Heart right ventricle (tissue), 16 donors: ENCODE data around the gene DEFB123. TPM values are rescaled to one million over a fixed set of nuclear protein-coding genes. Genes with fewer than 3 reads are reported as not detected.

ENCODE experiments used
- ATAC-seq, 8 donors: fragments of 200-7000 bp; cut with Tn5 transposase; one replicate each; pipeline ENCODE4 v1.9.1; 2020; ENCODE audit warnings: mild to moderate bottlenecking in 8 of 8, moderate library complexity in 8 of 8, moderate number of reproducible peaks in 1 of 8
- DNase-seq, 2 donors: peaks; one replicate each; pipeline ENCODE4 v3.0.0-alpha.2; 2020
- H3K27ac ChIP-seq, 10 donors: fragments of 200-600 bp; sonication (generic) in 2 of 10; one replicate each; pipeline versions ENCODE4 v1.5.0 to v1.8.0; 2020 to 2022; ENCODE audit warnings: mild to moderate bottlenecking in 3 of 10
- H3K27me3 ChIP-seq, 7 donors: fragments of 200-600 bp; one replicate each; pipeline ENCODE4 v1.8.0; 2021 to 2022; ENCODE audit warnings: mild to moderate bottlenecking in 2 of 7
- H3K36me3 ChIP-seq, 9 donors: fragments of 200-600 bp; sonication (generic) in 1 of 9; one replicate each; pipeline versions ENCODE4 v1.5.0 to v1.8.0; 2020 to 2022; ENCODE audit warnings: mild to moderate bottlenecking in 2 of 9
- H3K4me1 ChIP-seq, 9 donors: fragments of 200-600 bp; sonication (generic) in 1 of 9; one replicate each; pipeline versions ENCODE4 v1.5.0 to v1.8.0; 2020 to 2022; ENCODE audit warnings: mild to moderate bottlenecking in 4 of 9
- H3K4me3 ChIP-seq, 10 donors: fragments of 200-600 bp; sonication (generic) in 2 of 10; one replicate each; pipeline versions ENCODE4 v1.5.0 to v1.8.0; 2020 to 2022; ENCODE audit warnings: mild to moderate bottlenecking in 7 of 10, moderate library complexity in 2 of 10
- H3K9me3 ChIP-seq, 11 donors: fragments of 200-600 bp in 10 of 11; sonication (generic) in 2 of 11; one replicate each; pipeline versions ENCODE4 v1.5.0 to v1.8.0; 2013 to 2022; ENCODE audit warnings: mild to moderate bottlenecking in 2 of 11, control low read depth in 1 of 11, moderate library complexity in 1 of 11
- CTCF ChIP-seq, 9 donors: fragments of 200-600 bp; sonication (generic) in 2 of 9; IDR thresholded peaks; one replicate each; pipeline versions ENCODE4 v1.5.0 to v1.8.0; 2021 to 2022; ENCODE audit warnings: antibody characterized with exemption in 9 of 9, mild to moderate bottlenecking in 5 of 9, moderate library complexity in 1 of 9
- WGBS, 2 donors: extraction: QIAGEN DNeasy Blood & Tissue Kit; methylation state at CpG; one replicate each; pipeline ENCODE4 v1.1.7; 2013; ENCODE audit warnings: inconsistent platforms in 1 of 2; 5-methylcytosine and 5-hydroxymethylcytosine counted together
- intact Hi-C, 10 donors: fragments of 100-400 bp; cut with DNase I; formaldehyde crosslinking; loops; one replicate each; pipeline versions ENCODE4 v1.11.1 to v1.14.2; 2022
- polyA plus RNA-seq, 2 donors: library from polyadenylated mRNA; stranded (reverse); fragments of 200-250 nt; gene quantifications; one replicate each; pipeline ENCODE4 v1.2.3, GENCODE V29; 2013
- total RNA-seq, 10 donors: library from RNA; stranded (reverse); fragmentation: NEBNext Ultra II Directional in 3 of 10; extraction: Animal tissue kit (Norgen Biotek cat#: 25700) in 3 of 10; gene quantifications; one replicate each; pipeline versions ENCODE4 v1.2.1 to v1.2.4, GENCODE V29; 2021 to 2023
- donor health status: Arrhythmogenic right ventricular cardiomyopathy.
- donor health status: ischemic (EF 13 %, LVEDD 7.1; RV severe dilation, severe dysfunction).
- donor health status: healthy with polysubstance abuse.
- donor health status: DM: no; HTN: yes; CAD: no.
- donor health status: DM: no; HTN: no; CAD: no.
- donor health status: ischemic (EF 25% LVEDD 6.9; RV normal size, moderate dysfunction).
- donor health status: ischemic (EF 25% LVEDD 5.7; RV mildly dilated, moderate dysfunction).
- donor health status: healthy.
- donor health status: DM: yes; HTN: yes; CAD: no.
- donor health status: Ischemic cardiomyopathy.
- donor health status: ischemic (EF 35%, LVEDD 5.7; RV mildly dilated, moderate dysfunction).
- donor health status: nonischemic (EF 11% LVEDD 7.7; RV severe dilation, severe dysfunction).
- donor health status: DM: yes; HTN: yes; CAD: no.
- donor health status: PGD.
- donor health status: ischemic (EF 29% LVEDD 5.4; RV normal size, mild dysfunction).
- donor health status: nonischemic (EF 23%, LVEDD 6.1; RV moderate dilation, normal function).

The DEFB123 gene
- total and polyA plus RNA-seq, 12 donors = not detected

GRCh38 chr20:31475472-31476293, 35.3 kb downstream of the DEFB123 start:
- 5% methylated on average over 29 of the region's 29 CpGs for WGBS, 2 donors
- no peak for DNase-seq
- Histone ChIP-seq H3K36me3 (peaks cover 0 to 3% (median 0%) of the 10 kb centered on the region in 9 donors), H3K4me3 (peak overlapping the region; percentile 36 to 70 (median 55)), H3K4me1 (peaks cover 0 to 35% (median 10%) of the 10 kb centered on the region in 9 donors), H3K27ac (peak overlapping the region; percentile 50 to 89 (median 80)), H3K27me3 (peaks cover 0 to 31% (median 27%) of the 10 kb centered on the region in 7 donors), H3K9me3 (no peaks in the 10 kb centered on the region)
- ATAC-seq = peak; percentile 19 to 60 (median 34)
- intact Hi-C loops = no loop called here
- no peak for TF ChIP-seq CTCF (IDR thresholded peaks at IDR 0.05)

- Histone ChIP-seq H3K4me1 (peaks cover 0 to 35% (median 10%) of the 10 kb centered on the region in 9 donors), H3K27me3 (peaks cover 0 to 31% (median 27%) of the 10 kb centered on the region in 7 donors), H3K4me3 (peak overlapping the region; percentile 36 to 70 (median 55)), H3K27ac (peak overlapping the region in 7 of 10 donors; percentile 50 to 89 (median 81)), H3K9me3 (no peaks in the 10 kb centered on the region), H3K36me3 (peaks cover 0 to 3% (median 0%) of the 10 kb centered on the region in 9 donors)
- ATAC-seq = no peak
- intact Hi-C loops = no loop called here
- DNase-seq = no peak
- 50 to 59% methylated on average over 6 of the region's 6 CpGs for WGBS, 2 donors
- no peak for TF ChIP-seq CTCF (IDR thresholded peaks at IDR 0.05)
Observed at GRCh38 chr20:31476294-31476585, 35.8 kb downstream of the DEFB123 start.

- H3K9me3 ChIP-seq = no peaks in the 10 kb centered on the region
- peaks cover 0 to 35% (median 10%) of the 10 kb centered on the region in 9 donors for H3K4me1 ChIP-seq
- WGBS, 2 donors = 71 to 72% methylated on average over 6 of the region's 6 CpGs
- H3K36me3 ChIP-seq = peaks cover 0 to 3% (median 0%) of the 10 kb centered on the region in 9 donors
- DNase-seq (peak in 1 of 2 donors; percentile 32), ATAC-seq (peak in 1 of 8 donors; percentile 37)
- H3K27me3 ChIP-seq = peaks cover 0 to 31% (median 27%) of the 10 kb centered on the region in 7 donors
- intact Hi-C loops = no loop called here
- TF ChIP-seq CTCF (IDR thresholded peaks at IDR 0.05) = no peak
- H3K4me3 ChIP-seq = peak overlapping the region in 9 of 10 donors; percentile 47 to 70 (median 56)
- H3K27ac ChIP-seq = peak overlapping the region in 6 of 10 donors; percentile 72 to 89 (median 82)
Observed at GRCh38 chr20:31476643-31477215, 36.3 kb downstream of the DEFB123 start.

GRCh38 chr20:31484001-31484400, 43.6 kb downstream of the DEFB123 start:
- peaks cover 0 to 36% (median 10%) of the 10 kb centered on the region in 9 donors for H3K4me1 ChIP-seq
- no peak for TF ChIP-seq CTCF (IDR thresholded peaks at IDR 0.05)
- DNase-seq (peak in 1 of 2 donors; percentile 36), ATAC-seq (no peak)
- H3K27me3 ChIP-seq = peaks cover 0 to 21% (median 8%) of the 10 kb centered on the region in 7 donors
- intact Hi-C loops = loop anchor here in 1 of 10 donors (2.0 kb wide), 1 partner anchor 15 kb away; no protein-coding TSS in a partner anchor
- H3K9me3 ChIP-seq = no peaks in the 10 kb centered on the region
- no peak overlapping the region for H3K4me3 ChIP-seq
- H3K27ac ChIP-seq = peak overlapping the region in 2 of 10 donors; percentile 31 to 88
- no peaks in the 10 kb centered on the region for H3K36me3 ChIP-seq
- 39 to 45% methylated on average over 36 of the region's 36 CpGs for WGBS, 2 donors
